HG03196 (cell line): ENCODE data around the gene FTSJ1.

Source experiments
- ATAC-seq: cut with Tn5 transposase; IDR thresholded peaks from one replicate; pipeline ENCODE4 v1.9.1; 2021; ENCODE audit not compliant: unreplicated experiment

The FTSJ1 gene

GRCh38 chrX:48470110-48470832 lies 5.7 kb upstream of the FTSJ1 start, which contains the start of gene SLC38A5:
Gene SLC38A5, minus strand, starts transcription at chrX:48470260. Its CDS starts 2,336 bp downstream, at chrX:48467924.
- ATAC-seq, result no peak

GRCh38 chrX:48470833-48471118 lies 5.2 kb upstream of the FTSJ1 start:
- no peak for ATAC-seq

- no peak for ATAC-seq
These were observed 4.5 kb upstream of the FTSJ1 start for GRCh38 chrX:48471504-48471903.

GRCh38 chrX:48472225-48472624 lies 3.8 kb upstream of the FTSJ1 start:
- ATAC-seq, result no peak

- ATAC-seq, result no peak
These were observed 2.9 kb upstream of the FTSJ1 start for GRCh38 chrX:48472851-48473703.

- no peak for ATAC-seq
These were observed 2.4 kb upstream of the FTSJ1 start for GRCh38 chrX:48473704-48473990.

- no peak for ATAC-seq
These were observed 1.9 kb upstream of the FTSJ1 start for GRCh38 chrX:48474127-48474526.

GRCh38 chrX:48474581-48474980 lies 1.4 kb upstream of the FTSJ1 start:
- ATAC-seq, result no peak

- no peak for ATAC-seq
These were observed 703 bp upstream of the FTSJ1 start for GRCh38 chrX:48475296-48475695.

GRCh38 chrX:48476919-48477318 lies 920 bp downstream of the FTSJ1 start:
- ATAC-seq, result no peak

- no peak for ATAC-seq
These were observed 2.2 kb downstream of the FTSJ1 start for GRCh38 chrX:48477960-48478755.

GRCh38 chrX:48478806-48479205 lies 2.8 kb downstream of the FTSJ1 start:
- no peak for ATAC-seq

- ATAC-seq, result no peak
These were observed 4.1 kb downstream of the FTSJ1 start for GRCh38 chrX:48480142-48480541.

GRCh38 chrX:48480583-48480982 lies 4.6 kb downstream of the FTSJ1 start:
- no peak for ATAC-seq

- no peak for ATAC-seq
These were observed 6.5 kb downstream of the FTSJ1 start for GRCh38 chrX:48482526-48482925.

- ATAC-seq, result no peak
These were observed 11.4 kb downstream of the FTSJ1 start for GRCh38 chrX:48487362-48487798.

- no peak for ATAC-seq
These were observed 12.0 kb downstream of the FTSJ1 start for GRCh38 chrX:48488034-48488433.

- ATAC-seq, result no peak
These were observed 13.3 kb downstream of the FTSJ1 start for GRCh38 chrX:48489296-48489695.

- no peak for ATAC-seq
These were observed 13.9 kb downstream of the FTSJ1 start for GRCh38 chrX:48489892-48490291.

GRCh38 chrX:48490661-48491060 lies 14.7 kb downstream of the FTSJ1 start:
- no peak for ATAC-seq

- ATAC-seq, result no peak
These were observed 15.8 kb downstream of the FTSJ1 start for GRCh38 chrX:48491809-48492208.
